Pons (tissue), 1 donor: ENCODE data around the gene RSAD2.

ENCODE experiments used
- DNase-seq: peaks from one replicate; pipeline ENCODE4 v3.0.0-alpha.2; 2016; ENCODE audit warnings: low spot score

The RSAD2 gene

DNA sequence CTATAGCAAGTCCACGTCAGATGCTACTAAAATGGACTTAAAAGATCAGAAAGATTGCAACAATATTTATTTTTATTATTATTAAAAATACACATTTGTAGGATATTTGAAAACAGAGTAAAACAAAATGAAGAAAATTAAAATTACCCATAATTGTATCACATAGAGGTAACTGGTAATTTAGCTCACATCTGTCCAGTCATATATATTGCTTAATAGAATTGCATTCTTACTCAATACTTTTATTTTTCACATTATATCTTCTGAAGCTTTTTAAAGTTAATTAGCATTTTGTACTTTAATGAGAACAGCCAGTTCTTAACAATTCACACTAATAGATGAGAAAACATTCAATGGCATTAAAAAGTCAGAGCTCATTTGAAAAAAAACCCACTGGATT, 28.1 kb downstream of the RSAD2 start:
- no peak for DNase-seq

DNA sequence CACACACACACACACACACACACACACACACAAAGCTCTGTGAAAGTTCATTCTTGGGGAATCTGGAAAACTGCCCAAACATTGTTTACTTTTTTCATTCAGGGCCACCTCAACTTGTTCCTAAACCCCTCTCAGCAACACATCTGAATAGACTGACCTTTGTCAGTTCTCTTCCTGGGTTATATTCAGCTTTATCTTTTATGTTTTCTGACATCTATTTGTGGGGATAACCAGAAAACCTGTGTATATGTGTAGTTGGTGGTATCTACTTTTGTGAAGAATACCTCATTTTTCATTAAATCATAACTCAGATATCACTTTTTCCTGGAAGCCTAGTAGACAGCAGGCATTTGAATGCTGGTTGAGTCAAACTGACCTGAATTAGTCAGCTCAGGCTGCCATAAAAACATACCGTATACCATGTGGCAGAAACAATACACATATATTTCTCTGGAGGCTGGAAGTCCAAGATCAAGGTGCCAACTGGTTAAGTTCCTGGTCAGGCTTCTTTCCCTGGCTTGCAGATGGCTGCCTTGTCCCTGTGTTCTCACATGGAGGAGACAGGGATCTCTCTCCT, 28.7 kb downstream of the RSAD2 start:
- DNase-seq = no peak

GRCh38 chr2:6908291-6908690, 30.7 kb downstream of the RSAD2 start:
- DNase-seq = no peak

DNA sequence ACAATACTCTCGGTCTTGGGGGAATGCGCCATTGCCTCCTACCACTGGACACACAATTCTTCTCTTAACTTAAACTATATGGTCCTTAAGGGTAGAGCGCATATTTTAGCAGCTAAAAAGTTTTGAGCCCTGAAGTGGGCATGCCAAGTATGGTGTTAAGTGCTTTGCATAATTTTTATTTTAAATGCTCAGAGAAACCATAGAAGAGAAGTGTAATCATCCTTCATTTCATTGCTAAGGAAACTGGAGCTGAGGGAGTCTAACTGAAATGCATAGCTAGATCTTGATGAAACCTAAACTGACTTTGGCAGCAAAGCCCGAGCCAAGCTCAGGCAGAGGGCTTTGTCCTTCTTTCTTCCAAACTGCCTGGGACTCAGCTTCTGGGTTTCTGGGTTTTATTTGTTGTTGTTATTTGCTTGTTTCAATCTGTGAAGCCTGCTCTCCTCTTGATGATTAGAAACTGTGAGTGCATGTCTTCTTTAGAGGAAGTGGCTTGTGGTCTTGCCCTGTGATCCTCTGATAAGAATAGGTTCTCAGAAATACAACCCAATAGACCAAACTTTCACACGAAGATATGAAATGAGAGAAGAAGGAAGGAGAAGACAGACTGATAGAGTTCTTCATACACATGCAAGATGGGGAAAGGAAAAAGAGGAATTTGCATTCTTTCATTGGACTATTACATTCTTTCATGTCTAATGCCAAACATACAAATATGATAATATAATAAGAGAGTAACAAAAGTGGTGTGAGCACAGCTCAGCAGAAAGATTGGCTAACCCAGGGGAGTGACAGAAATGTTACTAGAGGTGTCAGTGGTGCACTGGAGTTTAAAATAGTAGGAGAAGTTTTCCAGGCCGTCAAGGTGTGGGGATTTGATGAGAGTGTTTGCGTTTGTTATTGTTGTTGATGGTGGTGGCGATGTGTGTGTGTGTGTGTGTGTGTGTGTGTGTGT, 32.1 kb downstream of the RSAD2 start:
- DNase-seq = no peak

- no peak for DNase-seq
These were observed 34.1 kb downstream of the RSAD2 start for GRCh38 chr2:6911721-6912120.

- DNase-seq = no peak
These were observed 36.0 kb downstream of the RSAD2 start for GRCh38 chr2:6913415-6914157.

GRCh38 chr2:6914828-6915227, 37.3 kb downstream of the RSAD2 start:
- peak; percentile 50 for DNase-seq

DNA sequence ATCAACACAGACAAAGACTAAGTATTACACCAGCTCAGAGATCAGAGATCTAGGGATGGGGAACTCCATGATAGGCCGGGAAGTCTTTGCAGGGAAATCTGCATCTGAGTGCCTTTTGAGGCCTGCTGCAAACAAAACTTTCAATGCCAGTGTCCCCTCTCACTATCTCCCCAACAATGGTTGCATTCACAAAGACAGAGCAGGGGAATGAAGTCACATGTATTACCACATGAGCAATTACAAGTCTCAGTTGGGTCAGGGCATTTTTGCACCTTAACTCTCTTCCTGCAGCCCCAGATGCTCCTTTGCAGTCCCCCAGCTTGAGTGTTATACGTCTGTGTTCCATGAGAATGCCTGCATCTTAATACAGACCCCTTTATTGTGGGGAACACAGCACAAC, 37.8 kb downstream of the RSAD2 start:
- DNase-seq = peak; percentile 95

DNA sequence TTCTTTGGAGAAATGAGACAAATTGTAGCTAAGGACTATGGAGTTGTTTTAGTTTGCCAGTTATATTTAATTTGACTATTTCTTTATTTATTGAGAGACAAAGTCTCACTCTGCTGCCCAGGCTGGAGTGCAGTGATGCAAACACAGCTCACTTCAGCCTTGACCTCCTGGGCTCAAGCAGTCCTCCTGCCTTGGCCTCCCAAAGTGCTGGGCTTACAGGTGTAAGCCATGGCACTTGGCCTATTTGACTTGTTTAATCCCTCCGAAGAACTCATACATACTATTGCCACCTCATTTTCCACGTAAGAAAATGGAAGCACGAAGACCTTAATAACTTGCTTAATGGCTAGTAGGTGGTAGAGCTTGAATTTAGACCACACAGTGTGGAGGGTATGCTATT, 38.6 kb downstream of the RSAD2 start:
- DNase-seq = peak; percentile 43

GRCh38 chr2:6916736-6917070, 39.1 kb downstream of the RSAD2 start:
- no peak for DNase-seq

DNA sequence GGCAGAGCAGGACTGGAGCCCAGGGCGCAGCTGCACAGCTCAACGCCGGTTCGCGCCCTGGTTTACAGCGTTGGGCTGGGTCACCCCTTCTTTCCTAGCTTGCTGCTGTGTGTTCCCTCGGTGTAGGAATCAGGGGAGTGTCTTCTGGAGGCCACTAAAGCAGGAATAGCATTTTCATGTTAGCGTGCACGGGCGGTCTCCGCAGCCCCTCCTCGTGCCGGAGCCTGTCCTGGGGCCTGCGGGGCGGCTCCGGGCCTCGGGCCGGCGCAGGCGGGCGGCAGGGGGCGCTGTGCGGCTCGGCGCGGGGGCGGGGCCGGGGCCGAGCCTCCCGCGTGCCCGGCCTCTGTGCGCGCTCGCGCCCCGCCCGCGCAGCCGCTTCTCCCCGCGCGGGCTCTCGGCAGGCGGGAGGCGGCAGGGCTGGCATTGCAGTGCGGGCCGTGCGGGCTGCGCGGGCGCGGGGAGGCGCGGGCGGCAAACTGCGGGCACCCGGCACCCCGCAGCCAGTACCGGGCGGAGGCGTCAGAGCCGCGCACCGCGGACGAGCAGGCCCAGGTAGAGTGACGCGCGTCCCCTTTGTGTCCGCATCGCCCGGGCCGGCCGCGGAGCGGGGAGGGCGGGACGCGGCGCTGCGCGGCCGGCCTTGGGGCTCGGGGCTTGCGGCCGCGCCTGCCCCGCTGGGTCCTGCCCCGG, 39.6 kb downstream of the RSAD2 start, which contains the start of gene RNF144A:
Gene RNF144A (plus strand): TSS at position 342 of the 690 bp plus-strand sequence. CDS start 79,515 bp downstream, outside the sequence.
- peak; percentile 47 for DNase-seq

- peak; percentile 12 for DNase-seq
These were observed 40.3 kb downstream of the RSAD2 start for GRCh38 chr2:6917761-6918421.

- DNase-seq = peak; percentile 16
These were observed 42.5 kb downstream of the RSAD2 start for GRCh38 chr2:6919901-6920742.

DNA sequence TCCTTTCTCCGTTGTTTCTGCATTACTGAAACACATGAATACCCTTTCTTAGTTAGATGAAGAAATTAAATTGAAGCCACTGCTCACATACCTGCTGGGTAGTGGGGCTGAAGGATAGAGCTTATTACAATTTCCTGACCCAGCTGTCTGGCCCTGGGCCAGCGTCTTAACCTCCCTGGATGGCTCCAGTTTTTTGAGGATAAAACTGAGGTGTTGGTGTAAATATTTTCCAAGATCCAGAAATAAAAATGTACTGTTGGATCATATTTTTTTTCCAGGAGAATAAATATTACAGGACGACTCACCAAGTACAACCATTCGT, 43.1 kb downstream of the RSAD2 start:
- DNase-seq = no peak

GRCh38 chr2:6921321-6921922, 43.8 kb downstream of the RSAD2 start:
- DNase-seq = peak; percentile 19

GRCh38 chr2:6922201-6922656, 44.7 kb downstream of the RSAD2 start:
- DNase-seq = peak; percentile 36

- peak; percentile 76 for DNase-seq
These were observed 45.7 kb downstream of the RSAD2 start for GRCh38 chr2:6923319-6923718.

GRCh38 chr2:6924101-6924923, 46.7 kb downstream of the RSAD2 start:
- DNase-seq = peak; percentile 12

DNA sequence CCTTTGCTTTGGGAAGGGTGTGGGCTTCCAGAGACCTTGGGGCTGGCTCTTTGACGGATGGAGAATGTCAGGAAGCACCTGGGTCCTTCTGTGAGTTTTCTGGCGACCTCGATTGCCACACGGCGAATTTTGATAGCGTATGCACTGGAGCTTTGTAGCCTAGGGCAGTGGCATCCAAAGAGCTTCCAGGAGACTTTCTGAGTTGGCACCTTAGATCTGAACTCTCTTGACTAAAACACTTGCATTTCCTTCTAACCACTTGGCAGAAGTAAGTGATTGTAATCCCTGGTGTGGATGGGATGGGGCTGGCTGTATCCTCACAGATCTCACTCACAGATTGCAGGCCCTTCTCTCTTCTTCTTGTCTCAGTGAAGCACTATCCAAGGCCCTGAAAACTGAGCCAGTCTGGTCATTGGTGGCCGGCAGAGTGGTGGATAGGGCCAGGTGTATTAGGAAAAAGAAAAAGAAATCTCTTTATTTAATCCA, 47.4 kb downstream of the RSAD2 start:
- peak; percentile 18 for DNase-seq
